ENCODE data around the gene RCN1. TPM values are rescaled to one million over a fixed set of nuclear protein-coding genes. Genes with fewer than 3 reads are reported as not detected.

Gene RCN1
- total and polyA plus RNA-seq, 2 of the 8 experiments (the other 6 are each of a cell fraction or from before 2014, with no cell fraction given): 45.1 to 123 TPM

DNA sequence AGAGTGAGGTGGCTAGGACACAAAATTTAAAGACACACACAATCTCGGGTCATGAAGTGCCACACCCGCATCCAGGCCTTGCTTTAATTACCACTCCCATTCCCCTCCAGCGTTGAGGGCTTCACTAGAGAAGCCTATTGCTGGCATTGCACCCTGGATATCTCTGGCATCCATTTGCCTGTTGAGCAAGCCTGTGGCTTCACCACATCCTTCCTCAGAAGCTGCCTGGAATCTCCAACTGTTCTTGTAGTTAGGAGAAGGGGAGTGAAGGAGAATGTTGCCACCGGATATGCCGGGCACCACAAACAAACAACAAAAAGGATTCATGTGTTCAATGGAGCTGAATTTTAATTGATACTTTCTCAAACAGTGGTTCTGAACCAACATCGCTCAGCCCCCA is 34.4 kb upstream of the RCN1 start (continued):
- TF ChIP-seq CHD7 (IDR thresholded peaks at IDR 0.05; ENCODE audit: insufficient replicate concordance, low read length): no peak
- no peak for TF ChIP-seq SIN3A (conservative IDR thresholded peaks at IDR 0.05 in 1 of 2, IDR thresholded peaks at IDR 0.05 in 1 of 2; ENCODE audit: low read depth in 1 of 2, low read length in 2 of 2)
- TF ChIP-seq SP1 (IDR thresholded peaks at IDR 0.05; ENCODE audit: low read depth, low read length): no peak
- TF ChIP-seq, protein P1, sequence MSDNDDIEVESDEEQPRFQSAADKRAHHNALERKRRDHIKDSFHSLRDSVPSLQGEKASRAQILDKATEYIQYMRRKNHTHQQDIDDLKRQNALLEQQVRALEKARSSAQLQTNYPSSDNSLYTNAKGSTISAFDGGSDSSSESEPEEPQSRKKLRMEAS (IDR thresholded peaks at IDR 0.05): no peak
- no peak for TF ChIP-seq RBBP5 (IDR thresholded peaks at IDR 0.05; ENCODE audit: borderline replicate concordance, low read depth, low read length)
- no peak for TF ChIP-seq CHD2 (IDR thresholded peaks at IDR 0.05; ENCODE audit: low read length)

All from H1 (cell line).